GM13977 (cell line): Measurements from ENCODE around the gene TRIO.

Experiments used
- DNase-seq: peaks from one replicate; pipeline ENCODE4 v3.0.0; 2012; ENCODE audit warnings: low spot score
- in situ Hi-C: fragments of 300-500 bp; cut with MboI; formaldehyde crosslinking; loops from one replicate; pipeline ENCODE4 v1.12.0; 2022; ENCODE audit warnings: low sequenced_read_pairs, low pct_unique_long_range_greater_than_20kb, mixed read lengths, inconsistent platforms; ENCODE audit not compliant: unreplicated experiment
- TF ChIP-seq, protein P1 (sequence below): IDR thresholded peaks from 2 replicates; pipeline ENCODE4 v1.5.1; 2012; ENCODE audit warnings: mild to moderate bottlenecking, control low read depth; ENCODE audit not compliant: insufficient read depth; ENCODE audit errors: extremely low read depth, missing control alignments

Gene TRIO

DNA sequence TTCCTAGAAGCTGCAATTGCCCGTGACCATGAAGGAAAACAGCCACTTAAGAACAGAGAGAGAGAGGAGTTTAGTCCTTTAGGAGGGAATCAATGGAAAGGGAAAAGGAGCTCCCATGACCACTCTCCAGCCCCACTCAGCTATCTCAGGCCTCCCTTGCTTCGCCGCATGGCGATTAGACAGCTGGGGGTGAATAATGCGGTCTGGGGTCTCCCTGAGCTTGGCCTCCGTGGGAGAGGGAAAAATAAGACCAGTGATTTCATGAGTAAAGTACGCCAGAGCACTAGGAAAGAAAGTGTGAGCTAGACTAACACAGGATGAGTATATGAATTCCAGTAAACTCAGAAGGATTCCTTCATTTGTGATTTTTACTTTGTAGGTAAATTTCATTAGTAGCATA is 180.3 kb downstream of the TRIO start:
- no peak for DNase-seq
- TF ChIP-seq, protein P1, sequence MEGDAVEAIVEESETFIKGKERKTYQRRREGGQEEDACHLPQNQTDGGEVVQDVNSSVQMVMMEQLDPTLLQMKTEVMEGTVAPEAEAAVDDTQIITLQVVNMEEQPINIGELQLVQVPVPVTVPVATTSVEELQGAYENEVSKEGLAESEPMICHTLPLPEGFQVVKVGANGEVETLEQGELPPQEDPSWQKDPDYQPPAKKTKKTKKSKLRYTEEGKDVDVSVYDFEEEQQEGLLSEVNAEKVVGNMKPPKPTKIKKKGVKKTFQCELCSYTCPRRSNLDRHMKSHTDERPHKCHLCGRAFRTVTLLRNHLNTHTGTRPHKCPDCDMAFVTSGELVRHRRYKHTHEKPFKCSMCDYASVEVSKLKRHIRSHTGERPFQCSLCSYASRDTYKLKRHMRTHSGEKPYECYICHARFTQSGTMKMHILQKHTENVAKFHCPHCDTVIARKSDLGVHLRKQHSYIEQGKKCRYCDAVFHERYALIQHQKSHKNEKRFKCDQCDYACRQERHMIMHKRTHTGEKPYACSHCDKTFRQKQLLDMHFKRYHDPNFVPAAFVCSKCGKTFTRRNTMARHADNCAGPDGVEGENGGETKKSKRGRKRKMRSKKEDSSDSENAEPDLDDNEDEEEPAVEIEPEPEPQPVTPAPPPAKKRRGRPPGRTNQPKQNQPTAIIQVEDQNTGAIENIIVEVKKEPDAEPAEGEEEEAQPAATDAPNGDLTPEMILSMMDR = no peak
- in situ Hi-C loops = no loop called here

- in situ Hi-C loops = no loop called here
- TF ChIP-seq, protein P1 = no peak
- no peak for DNase-seq
Measured at GRCh38 chr5:14325369-14325768, 182.2 kb downstream of the TRIO start.

DNA sequence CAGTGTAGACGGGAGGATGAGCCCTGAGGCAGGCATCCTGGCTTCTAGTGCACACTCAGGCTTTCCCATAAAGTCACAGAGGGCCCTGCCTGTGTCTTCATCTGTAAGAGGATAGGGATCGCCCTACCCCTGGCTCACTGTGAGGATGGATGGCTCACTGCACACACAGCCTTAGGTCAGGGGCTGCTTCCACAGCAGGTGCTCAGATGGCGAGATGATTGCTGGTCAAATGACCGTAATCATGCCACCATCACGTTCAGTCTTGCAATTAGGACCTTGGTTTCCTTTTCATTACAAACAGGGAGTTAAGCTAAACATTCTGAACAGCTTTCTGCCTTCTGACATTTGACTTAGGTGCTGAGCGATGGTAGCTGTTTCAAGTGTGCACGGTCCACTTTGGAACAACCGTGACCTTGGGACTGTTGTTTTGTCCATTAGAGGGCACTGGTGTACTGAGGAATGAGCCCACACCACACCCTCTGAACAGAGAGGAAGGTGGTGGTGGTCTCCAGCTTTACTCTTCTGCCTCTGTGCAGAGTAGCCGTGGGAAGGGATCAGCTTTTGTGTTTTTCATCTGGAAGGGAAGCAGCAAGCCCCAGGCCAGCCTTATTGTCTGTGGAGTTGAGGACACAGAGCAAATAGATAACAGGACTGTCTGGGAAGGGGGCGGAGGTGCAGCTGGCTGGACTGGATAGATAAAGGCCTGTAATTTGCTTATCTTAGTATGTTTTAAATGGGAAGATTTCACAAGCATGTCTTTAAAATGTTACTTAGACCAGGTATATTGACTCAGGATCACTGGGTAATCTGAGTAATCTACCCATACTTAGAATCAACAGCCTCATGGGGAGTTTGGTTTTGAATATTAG is 183.1 kb downstream of the TRIO start:
- TF ChIP-seq, protein P1 = peak; percentile 34
- DNase-seq = no peak
- in situ Hi-C loops = no loop called here

DNA sequence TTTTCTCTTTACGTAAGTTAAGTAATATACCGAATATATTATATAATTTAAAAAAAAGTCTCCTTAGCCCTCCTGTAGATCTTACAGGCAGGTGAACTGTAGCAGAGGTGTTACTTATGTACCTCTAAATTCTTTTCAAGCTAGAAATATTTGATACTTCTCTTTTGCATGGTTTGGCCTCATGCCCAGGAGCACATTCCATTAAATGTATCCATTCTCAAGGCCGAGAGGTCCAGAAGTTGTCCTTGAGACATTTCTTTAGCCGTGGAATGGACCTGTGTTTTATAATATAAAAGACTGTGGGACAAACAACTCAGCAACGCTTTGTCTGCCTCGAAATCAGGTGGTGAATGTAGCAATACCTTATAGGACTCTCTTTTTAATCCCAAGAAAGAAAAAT is 184.5 kb downstream of the TRIO start:
- in situ Hi-C loops = no loop called here
- TF ChIP-seq, protein P1 = no peak
- DNase-seq = no peak

- in situ Hi-C loops = no loop called here
- TF ChIP-seq, protein P1 = no peak
- no peak for DNase-seq
Measured at GRCh38 chr5:14328144-14328543, 185.0 kb downstream of the TRIO start.

GRCh38 chr5:14330291-14330690 is 187.1 kb downstream of the TRIO start:
- TF ChIP-seq, protein P1 = no peak
- DNase-seq = no peak
- in situ Hi-C loops = no loop called here
